Activated CD4-positive, alpha-beta memory T cell treated with anti-CD3 and anti-CD28 coated beads, Interleukin-2, amount 10 ng/mL, durations not matched to agents 7 days and 5 days (primary cell): ENCODE results near the gene NPIPB2. TPM values are rescaled to one million over a fixed set of nuclear protein-coding genes. Genes with fewer than 3 reads are reported as not detected.
"Not testable (repeated sequence)": the region's sequence is repeated elsewhere in the genome, so short reads cannot be mapped to it uniquely, and the experiment has no call there.

Experiments
- CTCF ChIA-PET: fragments of 350-600 bp; sonication (Branson Sonifier 250); formaldehyde crosslinking; loops from one replicate; lab custom pipeline; 2021; ENCODE audit warnings: antibody characterized with exemption, inconsistent platforms; lab: Charles Lee
- POLR2A ChIA-PET: fragments of 350-600 bp; sonication (Branson Sonifier 250); formaldehyde crosslinking; loops from one replicate; lab custom pipeline; 2021; ENCODE audit warnings: antibody characterized with exemption; lab: Charles Lee
- DNase-seq: peaks from one replicate; pipeline ENCODE4 v3.0.0-alpha.2; 2020
- H3K27ac Mint-ChIP-seq: one replicate; pipeline ENCODE4 v1.8.0; 2021; ENCODE audit warnings: mild to moderate bottlenecking, mixed read lengths
- H3K27me3 Mint-ChIP-seq: one replicate; pipeline ENCODE4 v1.8.0; 2021; ENCODE audit warnings: mixed read lengths
- H3K36me3 Mint-ChIP-seq: one replicate; pipeline ENCODE4 v1.8.0; 2021; ENCODE audit warnings: low read depth, mixed read lengths
- H3K4me1 Mint-ChIP-seq: one replicate; pipeline ENCODE4 v1.8.0; 2021; ENCODE audit warnings: mixed read lengths
- H3K4me3 Mint-ChIP-seq: one replicate; pipeline ENCODE4 v1.8.0; 2021; ENCODE audit warnings: mild to moderate bottlenecking, mixed read lengths
- H3K9me3 Mint-ChIP-seq: one replicate; pipeline ENCODE4 v1.8.0; 2021; ENCODE audit warnings: mixed read lengths
- total RNA-seq, 2 experiments: library from RNA; stranded (reverse); gene quantifications; one replicate each; pipeline ENCODE4 v1.2.3, GENCODE V29; 2021

Gene NPIPB2
- total RNA-seq, 2 experiments from 2014 or later = 5.5 to 8.1 TPM

- H3K27ac Mint-ChIP-seq = no peak overlapping the region
- no peaks in the 10 kb centered on the region for H3K27me3 Mint-ChIP-seq
- CTCF ChIA-PET = interaction anchor here (0.6 to 1.4 kb wide), 2 partner anchors 25 to 96 kb away, joined by 3 to 5 read pairs; no protein-coding TSS in a partner anchor
- POLR2A ChIA-PET = no interaction called here
- DNase-seq = no peak
- H3K36me3 Mint-ChIP-seq = peaks cover 2% of the 10 kb centered on the region
- H3K9me3 Mint-ChIP-seq = no peaks in the 10 kb centered on the region
- H3K4me1 Mint-ChIP-seq = peaks cover 23% of the 10 kb centered on the region
- H3K4me3 Mint-ChIP-seq = no peak overlapping the region
Observed at GRCh38 chr16:11972128-11972527, 30.3 kb upstream of the NPIPB2 start.

GRCh38 chr16:11970292-11970691, 28.4 kb upstream of the NPIPB2 start:
- H3K4me1 Mint-ChIP-seq, H3K36me3 Mint-ChIP-seq, DNase-seq, H3K27ac Mint-ChIP-seq, H3K9me3 Mint-ChIP-seq, H3K4me3 Mint-ChIP-seq, H3K27me3 Mint-ChIP-seq, POLR2A ChIA-PET: not testable (repeated sequence)
- CTCF ChIA-PET = interaction anchor here (0.6 to 1.2 kb wide), 2 partner anchors 125 to 159 kb away, joined by 3 to 4 read pairs; no protein-coding TSS in a partner anchor

- Mint-ChIP-seq H3K4me3 (no peak overlapping the region), H3K36me3 (no peaks in the 10 kb centered on the region), H3K9me3 (no peaks in the 10 kb centered on the region), H3K27me3 (no peaks in the 10 kb centered on the region), H3K27ac (no peak overlapping the region), H3K4me1 (no peaks in the 10 kb centered on the region)
- no peak for DNase-seq
- ChIA-PET POLR2A (no interaction called here), CTCF (interaction anchor here (0.7 kb wide), 1 partner anchor 85 kb away, joined by 3 read pairs; no protein-coding TSS in a partner anchor)
Observed at GRCh38 chr16:11968577-11968976, 26.7 kb upstream of the NPIPB2 start.

GRCh38 chr16:11967195-11967911, 25.5 kb upstream of the NPIPB2 start:
- no peaks in the 10 kb centered on the region for H3K4me1 Mint-ChIP-seq
- H3K4me3 Mint-ChIP-seq = no peak overlapping the region
- no peaks in the 10 kb centered on the region for H3K36me3 Mint-ChIP-seq
- CTCF ChIA-PET = no interaction called here
- no peak for DNase-seq
- H3K27me3 Mint-ChIP-seq = no peaks in the 10 kb centered on the region
- H3K27ac Mint-ChIP-seq = no peak overlapping the region
- no peaks in the 10 kb centered on the region for H3K9me3 Mint-ChIP-seq
- POLR2A ChIA-PET = no interaction called here

GRCh38 chr16:11966173-11966572, 24.3 kb upstream of the NPIPB2 start:
- Mint-ChIP-seq H3K27me3 (no peaks in the 10 kb centered on the region), H3K9me3 (no peaks in the 10 kb centered on the region), H3K27ac (no peak overlapping the region), H3K4me1 (no peaks in the 10 kb centered on the region), H3K4me3 (no peak overlapping the region), H3K36me3 (no peaks in the 10 kb centered on the region)
- no peak for DNase-seq
- ChIA-PET CTCF (interaction anchor here (0.8 to 2.3 kb wide), 2 partner anchors 11 to 102 kb away, joined by 3 to 8 read pairs; no protein-coding TSS in a partner anchor), POLR2A (interaction anchor here (0.9 kb wide), 1 partner anchor 10 kb away, joined by 3 read pairs; the partner anchor contains the start of gene SNX29)

GRCh38 chr16:11964761-11965551, 23.1 kb upstream of the NPIPB2 start, which contains the start of gene TNFRSF17:
TNFRSF17 (plus strand) TSS chr16:11965210; CDS start chr16:11965325, 115 bp downstream.
- Mint-ChIP-seq H3K27me3 (no peaks in the 10 kb centered on the region), H3K4me1 (no peaks in the 10 kb centered on the region), H3K36me3 (no peaks in the 10 kb centered on the region), H3K4me3 (no peak within 1 kb of the TSS), H3K27ac (no peak within 1 kb of the TSS), H3K9me3 (no peaks in the 10 kb centered on the region)
- no peak for DNase-seq
- CTCF ChIA-PET = interaction anchor here (2.3 kb wide), 1 partner anchor 103 kb away, joined by 8 read pairs; no protein-coding TSS in a partner anchor
- POLR2A ChIA-PET = interaction anchor here (0.9 to 1.0 kb wide), 2 partner anchors 12 to 13 kb away, joined by 3 read pairs; partner anchors contain the start of gene SNX29

GRCh38 chr16:11963706-11964105, 21.9 kb upstream of the NPIPB2 start:
- Mint-ChIP-seq H3K4me1 (no peaks in the 10 kb centered on the region), H3K36me3 (no peaks in the 10 kb centered on the region), H3K27ac (no peak overlapping the region), H3K27me3 (no peaks in the 10 kb centered on the region), H3K4me3 (no peak overlapping the region), H3K9me3 (no peaks in the 10 kb centered on the region)
- no peak for DNase-seq
- ChIA-PET CTCF (interaction anchor here (0.7 to 1.2 kb wide), 2 partner anchors 36 to 146 kb away, joined by 3 to 4 read pairs; no protein-coding TSS in a partner anchor), POLR2A (interaction anchor here (0.5 to 0.9 kb wide), 2 partner anchors 48 to 154 kb away, joined by 3 to 4 read pairs; partner anchors contain the start of gene GSPT1)

- H3K36me3 Mint-ChIP-seq, POLR2A ChIA-PET, H3K4me1 Mint-ChIP-seq, H3K27ac Mint-ChIP-seq, DNase-seq, H3K9me3 Mint-ChIP-seq, H3K4me3 Mint-ChIP-seq, H3K27me3 Mint-ChIP-seq: not testable (repeated sequence)
- CTCF ChIA-PET = interaction anchor here (1.2 kb wide), 1 partner anchor 37 kb away, joined by 3 read pairs; no protein-coding TSS in a partner anchor
Observed at GRCh38 chr16:11962978-11963377, 21.1 kb upstream of the NPIPB2 start.

GRCh38 chr16:11962457-11962856, 20.6 kb upstream of the NPIPB2 start:
- H3K4me1 Mint-ChIP-seq, DNase-seq, H3K36me3 Mint-ChIP-seq, POLR2A ChIA-PET, H3K9me3 Mint-ChIP-seq, H3K4me3 Mint-ChIP-seq, H3K27me3 Mint-ChIP-seq, H3K27ac Mint-ChIP-seq: not testable (repeated sequence)
- CTCF ChIA-PET = interaction anchor here (0.7 kb wide), 1 partner anchor 525 kb away, joined by 3 read pairs; no protein-coding TSS in a partner anchor

- no peaks in the 10 kb centered on the region for H3K36me3 Mint-ChIP-seq
- ChIA-PET CTCF (interaction anchor here (0.9 kb wide), 1 partner anchor 110 kb away, joined by 3 read pairs; no protein-coding TSS in a partner anchor), POLR2A (interaction anchor here (0.7 kb wide), 1 partner anchor 577 kb away, joined by 3 read pairs; no protein-coding TSS in a partner anchor)
- no peak for DNase-seq
- H3K27me3 Mint-ChIP-seq = no peaks in the 10 kb centered on the region
- no peak overlapping the region for H3K4me3 Mint-ChIP-seq
- no peak overlapping the region for H3K27ac Mint-ChIP-seq
- no peaks in the 10 kb centered on the region for H3K9me3 Mint-ChIP-seq
- no peaks in the 10 kb centered on the region for H3K4me1 Mint-ChIP-seq
Observed at GRCh38 chr16:11957591-11958395, 15.9 kb upstream of the NPIPB2 start.

- Mint-ChIP-seq H3K4me3 (no peak overlapping the region), H3K27me3 (no peaks in the 10 kb centered on the region), H3K4me1 (no peaks in the 10 kb centered on the region), H3K27ac (no peak overlapping the region), H3K9me3 (no peaks in the 10 kb centered on the region), H3K36me3 (no peaks in the 10 kb centered on the region)
- POLR2A ChIA-PET = no interaction called here
- DNase-seq = no peak
- CTCF ChIA-PET = interaction anchor here (0.6 kb wide), 1 partner anchor 66 kb away, joined by 3 read pairs; no protein-coding TSS in a partner anchor
Observed at GRCh38 chr16:11956558-11956957, 14.7 kb upstream of the NPIPB2 start.

GRCh38 chr16:11955713-11956123, 13.9 kb upstream of the NPIPB2 start:
- no peaks in the 10 kb centered on the region for H3K9me3 Mint-ChIP-seq
- no peak overlapping the region for H3K4me3 Mint-ChIP-seq
- no peak for DNase-seq
- H3K27me3 Mint-ChIP-seq = no peaks in the 10 kb centered on the region
- CTCF ChIA-PET = interaction anchor here (0.6 kb wide), 1 partner anchor 131 kb away, joined by 3 read pairs; no protein-coding TSS in a partner anchor
- no peaks in the 10 kb centered on the region for H3K4me1 Mint-ChIP-seq
- H3K27ac Mint-ChIP-seq = no peak overlapping the region
- POLR2A ChIA-PET = no interaction called here
- H3K36me3 Mint-ChIP-seq = no peaks in the 10 kb centered on the region
